Gastroesophageal sphincter (tissue), 3 donors: ENCODE data around the gene INHA.

ENCODE experiments used
- CTCF ChIP-seq, 4 experiments: fragments of 200-600 bp in 2 of 4; fragments of 450-650 bp in 2 of 4; sonication (generic) in 1 of 4; IDR thresholded peaks; one replicate each; pipeline ENCODE4 v1.5.1; 2017 to 2019; ENCODE audit warnings: antibody characterized with exemption in 4 of 4, mild to moderate bottlenecking in 2 of 4, moderate library complexity in 2 of 4
- POLR2A ChIP-seq, 2 donors: fragments of 450-650 bp; IDR thresholded peaks; one replicate each; pipeline ENCODE4 v1.6.1; 2017; ENCODE audit warnings: antibody characterized with exemption in 2 of 2, mild to moderate bottlenecking in 2 of 2, moderate library complexity in 1 of 2
- POLR2AphosphoS5 ChIP-seq: sonication (generic); formaldehyde crosslinking; IDR thresholded peaks from one replicate; pipeline ENCODE4 v1.6.1; 2017; ENCODE audit warnings: antibody characterized with exemption

GRCh38 chr2:219561179-219562048 is 10.7 kb upstream of the INHA start:
- TF ChIP-seq CTCF (IDR thresholded peaks at IDR 0.05) (no peak), POLR2AphosphoS5 (no peak), POLR2A (IDR thresholded peaks at IDR 0.05) (no peak)
